K562 (cell line): ENCODE measurements around the gene PANK2. TPM values are rescaled to one million over a fixed set of nuclear protein-coding genes. Genes with fewer than 3 reads are reported as not detected.
A peak's percentile ranks its signal among the peaks of the same experiment; 100 is the strongest.

ENCODE experiments used
- CHD4 ChIP-seq: fragments of 200-600 bp; sonication (generic); IDR thresholded peaks from 3 replicates; pipeline ENCODE4 v1.6.1; 2012; ENCODE audit warnings: low read depth, mild to moderate bottlenecking, mixed read lengths, low read length, inconsistent platforms; ENCODE audit not compliant: insufficient read depth, insufficient replicate concordance, poor library complexity, severe bottlenecking
- MYNN ChIP-seq, 2 experiments: sonication (generic); formaldehyde crosslinking in 1 of 2; IDR thresholded peaks; 2 replicates each; pipeline versions ENCODE4 v1.5.0 to v1.6.1; 2016 to 2020; ENCODE audit warnings: antibody characterized with exemption in 1 of 2, missing genetic modification reagents in 1 of 2
- NRF1 ChIP-seq, 2 experiments: fragments of 450-650 bp; IDR thresholded peaks in 1 of 2; conservative IDR thresholded peaks in 1 of 2; 2 replicates each; pipeline ENCODE4 v1.6.1; 2014; ENCODE audit warnings: mild to moderate bottlenecking in 2 of 2
- PATZ1 ChIP-seq: fragments of 250-450 bp; sonication (Bioruptor Pico); IDR thresholded peaks from 2 replicates; pipeline ENCODE4 v1.5.0; 2020; ENCODE audit warnings: mild to moderate bottlenecking, borderline replicate concordance
- RBBP5 ChIP-seq: fragments of 200-600 bp; sonication (generic); IDR thresholded peaks from 2 replicates; pipeline ENCODE4 v1.6.1; 2012; ENCODE audit warnings: borderline replicate concordance, mild to moderate bottlenecking, low read length, control low read depth, inconsistent platforms; ENCODE audit not compliant: insufficient read depth, poor library complexity, severe bottlenecking
- SNIP1 ChIP-seq: fragments of 450-650 bp; IDR thresholded peaks from 2 replicates; pipeline ENCODE4 v1.7.1; 2017; ENCODE audit warnings: low read depth, mild to moderate bottlenecking
- TAF1 ChIP-seq: IDR thresholded peaks from 2 replicates; pipeline ENCODE4 v1.6.1; 2011; ENCODE audit warnings: mild to moderate bottlenecking, low read length, moderate library complexity; ENCODE audit not compliant: insufficient read depth, control insufficient read depth, severe bottlenecking; ENCODE audit errors: extremely low read depth
- XRCC3 ChIP-seq: fragments of 450-650 bp; IDR thresholded peaks from 2 replicates; pipeline ENCODE4 v1.6.1; 2017; ENCODE audit warnings: mild to moderate bottlenecking, moderate library complexity
- ZNF175 ChIP-seq: fragments of 200-800 bp; sonication (Bioruptor generic); IDR thresholded peaks from 2 replicates; pipeline ENCODE4 v1.6.1; 2016; ENCODE audit warnings: low read depth, mild to moderate bottlenecking, missing genetic modification characterization, missing compliant biosample characterization
- ZNF398 ChIP-seq: fragments of 250-450 bp; sonication (Bioruptor Pico); IDR thresholded peaks from 2 replicates; pipeline ENCODE4 v1.8.0; 2021; ENCODE audit warnings: moderate library complexity, mild to moderate bottlenecking, inconsistent platforms
- polyA plus RNA-seq, 8 experiments: library from polyadenylated mRNA; depleted of rRNA in 4 of 8; stranded (reverse) in 5 of 8; unstranded in 3 of 8; fragments of >200 nt; fragmentation: Nextera tagmentation in 2 of 8; fragmentation: Illumina TruSeq in 1 of 8; extraction: Ambion mirVana in 2 of 8; extraction: Trizol in 1 of 8; gene quantifications; 2 replicates each; pipeline versions ENCODE4 v1.2.1 to v1.2.3, GENCODE V29; 2011 to 2014; ENCODE audit warnings: inconsistent platforms in 1 of 8, missing spikeins in 1 of 8
- total RNA-seq, 7 experiments: library from RNA; depleted of rRNA in 6 of 7; stranded (reverse); fragments of >200 nt in 6 of 7; fragmentation: Illumina TruSeq in 2 of 7; extraction: Trizol in 2 of 7; gene quantifications; 2 replicates each; pipeline versions ENCODE4 v1.2.1 to v1.2.3, GENCODE V29; 2011 to 2021; ENCODE audit warnings: low replicate concordance in 1 of 7

The PANK2 gene
- total and polyA plus RNA-seq, 9 of the 15 experiments (the other 6 are each of a cell fraction or from before 2014, with no cell fraction given), result 14.9 to 43.5 (median 31.4) TPM

GRCh38 chr20:3846740-3847428 lies 42.3 kb upstream of the PANK2 start, which contains the start of gene MAVS (continued):
- TF ChIP-seq NRF1 (conservative IDR thresholded peaks at IDR 0.05 in 1 of 2, IDR thresholded peaks at IDR 0.05 in 1 of 2), result peak; percentile 94 to 95
- no peak for TF ChIP-seq ZNF175 (CRISPR knock-in tag)
- no peak for TF ChIP-seq PATZ1 (CRISPR knock-in tag)
- TF ChIP-seq ZNF398, result no peak
- TF ChIP-seq MYNN (IDR thresholded peaks at IDR 0.05), result no peak
- no peak for TF ChIP-seq MYNN (CRISPR knock-in tag; IDR thresholded peaks at IDR 0.05)
- no peak for TF ChIP-seq SNIP1
- TF ChIP-seq CHD4, result no peak
- no peak for TF ChIP-seq XRCC3
- peak; percentile 68 for TF ChIP-seq TAF1
- TF ChIP-seq RBBP5, result peak; percentile 65
